Body of pancreas (tissue), 4 donors: ENCODE measurements around the gene SFTPB. TPM values are rescaled to one million over a fixed set of nuclear protein-coding genes. Genes with fewer than 3 reads are reported as not detected.

ENCODE experiments used
- ATAC-seq: fragments of 150-250 bp; one replicate; pipeline ENCODE4 v1.9.1; 2016
- DNase-seq, 4 donors: peaks; one replicate each; pipeline ENCODE4 v3.0.0-alpha.2; 2019
- H3K27ac ChIP-seq, 4 donors: fragments of 200-600 bp; sonication (generic); 1 replicate in 3 of 4; 2 replicates in 1 of 4; pipeline versions ENCODE4 v1.5.1 to v1.6.1; 2016 to 2019; ENCODE audit warnings: mild to moderate bottlenecking in 1 of 4, mixed read lengths in 1 of 4, moderate library complexity in 1 of 4
- H3K27me3 ChIP-seq, 2 donors: fragments of 200-600 bp; sonication (generic); one replicate each; pipeline ENCODE4 v1.6.0; 2016; ENCODE audit warnings: mild to moderate bottlenecking in 1 of 2
- H3K36me3 ChIP-seq, 2 donors: fragments of 200-600 bp; sonication (generic); replicated peaks in 1 of 2; 2 replicates each; pipeline ENCODE4 v1.5.1; 2016; ENCODE audit warnings: low read depth in 2 of 2; ENCODE audit not compliant: insufficient read depth in 1 of 2
- H3K4me1 ChIP-seq: fragments of 200-600 bp; sonication (generic); one replicate; pipeline ENCODE4 v1.6.0; 2016
- H3K4me3 ChIP-seq, 2 donors: fragments of 200-600 bp; sonication (generic); 1 replicate in 1 of 2; 2 replicates in 1 of 2; pipeline ENCODE4 v1.5.1; 2016 to 2019
- H3K9me3 ChIP-seq, 3 donors: fragments of 200-600 bp; sonication (generic); 1 replicate in 2 of 3; 2 replicates in 1 of 3; pipeline ENCODE4 v1.5.1; 2016
- POLR2A ChIP-seq, 3 donors: fragments of 450-650 bp; IDR thresholded peaks; one replicate each; pipeline ENCODE4 v1.6.1; 2016; ENCODE audit warnings: antibody characterized with exemption in 3 of 3, mild to moderate bottlenecking in 2 of 3
- WGBS, 2 donors: methylation state at CpG; one replicate each; pipeline ENCODE4 v1.1.5; 2017; 5-methylcytosine and 5-hydroxymethylcytosine counted together
- intact Hi-C: fragments of 100-400 bp; cut with DNase I; formaldehyde crosslinking; loops from one replicate; pipeline ENCODE4 v1.15.1; 2023
- total RNA-seq, 2 donors: library from RNA; depleted of rRNA; stranded (reverse); fragments of >200 nt; gene quantifications; one replicate each; pipeline ENCODE4 v1.1.0, GENCODE V29; 2016
- TF ChIP-seq, protein P1 (sequence below), 7 experiments: fragments of 450-650 bp in 4 of 7; fragments of 200-600 bp in 3 of 7; sonication (generic) in 3 of 7; IDR thresholded peaks; one replicate each; pipeline ENCODE4 v1.5.1; 2016 to 2019; ENCODE audit warnings: antibody characterized with exemption in 7 of 7

SFTPB gene
- total RNA-seq, 2 donors from 2014 or later, result not detected

DNA sequence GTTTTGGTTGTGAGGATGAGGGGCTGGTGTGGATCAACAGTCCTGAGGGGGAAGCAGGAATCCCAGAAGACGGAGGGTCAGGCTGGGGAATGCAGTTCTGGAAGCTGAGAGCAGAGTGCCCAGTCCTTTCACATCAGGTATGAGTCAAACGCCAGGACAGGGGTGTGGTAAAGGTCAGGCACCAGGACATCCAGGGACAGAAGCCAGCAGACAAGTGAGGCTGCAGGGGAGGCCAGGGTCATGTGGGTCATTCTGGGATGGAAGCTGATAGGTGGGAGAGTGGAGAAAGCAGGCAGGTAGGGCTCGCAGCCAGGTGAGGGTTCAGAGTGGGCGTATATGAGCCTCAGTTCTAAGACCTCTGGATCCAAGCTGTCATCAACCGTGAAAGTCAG is 13.4 kb upstream of the SFTPB start:
- H3K36me3 ChIP-seq, result no peaks in the 10 kb centered on the region
- DNase-seq, result no peak
- H3K27me3 ChIP-seq, result no peaks in the 10 kb centered on the region
- WGBS, 2 donors, result 69 to 71% methylated on average over 5 of the region's 5 CpGs
- no peak for ATAC-seq
- H3K4me1 ChIP-seq, result peaks cover 12% of the 10 kb centered on the region
- no peak overlapping the region for H3K4me3 ChIP-seq
- no peaks in the 10 kb centered on the region for H3K9me3 ChIP-seq
- no peak overlapping the region for H3K27ac ChIP-seq
- no peak for TF ChIP-seq POLR2A (IDR thresholded peaks at IDR 0.05)
- TF ChIP-seq, protein P1, sequence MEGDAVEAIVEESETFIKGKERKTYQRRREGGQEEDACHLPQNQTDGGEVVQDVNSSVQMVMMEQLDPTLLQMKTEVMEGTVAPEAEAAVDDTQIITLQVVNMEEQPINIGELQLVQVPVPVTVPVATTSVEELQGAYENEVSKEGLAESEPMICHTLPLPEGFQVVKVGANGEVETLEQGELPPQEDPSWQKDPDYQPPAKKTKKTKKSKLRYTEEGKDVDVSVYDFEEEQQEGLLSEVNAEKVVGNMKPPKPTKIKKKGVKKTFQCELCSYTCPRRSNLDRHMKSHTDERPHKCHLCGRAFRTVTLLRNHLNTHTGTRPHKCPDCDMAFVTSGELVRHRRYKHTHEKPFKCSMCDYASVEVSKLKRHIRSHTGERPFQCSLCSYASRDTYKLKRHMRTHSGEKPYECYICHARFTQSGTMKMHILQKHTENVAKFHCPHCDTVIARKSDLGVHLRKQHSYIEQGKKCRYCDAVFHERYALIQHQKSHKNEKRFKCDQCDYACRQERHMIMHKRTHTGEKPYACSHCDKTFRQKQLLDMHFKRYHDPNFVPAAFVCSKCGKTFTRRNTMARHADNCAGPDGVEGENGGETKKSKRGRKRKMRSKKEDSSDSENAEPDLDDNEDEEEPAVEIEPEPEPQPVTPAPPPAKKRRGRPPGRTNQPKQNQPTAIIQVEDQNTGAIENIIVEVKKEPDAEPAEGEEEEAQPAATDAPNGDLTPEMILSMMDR (IDR thresholded peaks at IDR 0.05), result no peak
- intact Hi-C loops, result no loop called here

DNA sequence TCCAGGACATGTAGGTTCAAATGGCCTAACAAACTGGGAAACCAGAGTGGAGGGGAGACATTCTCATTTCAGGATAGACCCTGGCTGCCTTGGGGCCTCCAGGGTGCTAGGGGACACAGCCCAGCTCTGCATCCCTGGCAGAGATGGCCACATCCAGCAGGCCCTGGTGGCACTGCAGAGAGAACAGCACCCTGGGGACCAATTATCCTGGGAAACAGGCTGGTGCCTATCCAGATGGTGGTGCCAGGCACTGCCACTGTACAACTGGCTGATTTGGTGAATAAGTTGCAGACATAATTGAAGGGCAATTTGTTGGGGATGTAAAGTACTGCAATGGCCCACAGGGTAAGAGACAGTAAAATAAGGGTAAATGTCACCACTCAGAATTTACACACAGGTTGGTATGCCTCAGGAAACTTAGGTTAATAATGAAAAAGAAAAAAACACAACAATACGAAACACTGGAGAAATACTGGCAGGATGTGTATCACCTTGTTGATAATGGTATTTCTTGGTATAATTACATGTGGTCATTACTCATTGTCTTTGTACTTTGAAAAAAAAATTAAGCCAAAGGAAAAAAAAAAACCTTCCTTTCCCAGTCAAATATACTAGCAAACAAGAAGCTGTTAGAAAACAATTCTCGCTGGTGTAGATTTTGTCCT is 12.8 kb upstream of the SFTPB start:
- no peak for TF ChIP-seq POLR2A (IDR thresholded peaks at IDR 0.05)
- TF ChIP-seq, protein P1 (IDR thresholded peaks at IDR 0.05), result no peak
- Histone ChIP-seq H3K4me1 (peaks cover 12% of the 10 kb centered on the region), H3K27ac (peak overlapping the region in 1 of 4 donors; percentile 43), H3K27me3 (no peaks in the 10 kb centered on the region), H3K9me3 (no peaks in the 10 kb centered on the region), H3K4me3 (no peak overlapping the region), H3K36me3 (no peaks in the 10 kb centered on the region)
- no peak for DNase-seq
- WGBS, 2 donors, result 57 to 66% methylated on average over 2 of the region's 2 CpGs
- intact Hi-C loops, result no loop called here
- ATAC-seq, result no peak

DNA sequence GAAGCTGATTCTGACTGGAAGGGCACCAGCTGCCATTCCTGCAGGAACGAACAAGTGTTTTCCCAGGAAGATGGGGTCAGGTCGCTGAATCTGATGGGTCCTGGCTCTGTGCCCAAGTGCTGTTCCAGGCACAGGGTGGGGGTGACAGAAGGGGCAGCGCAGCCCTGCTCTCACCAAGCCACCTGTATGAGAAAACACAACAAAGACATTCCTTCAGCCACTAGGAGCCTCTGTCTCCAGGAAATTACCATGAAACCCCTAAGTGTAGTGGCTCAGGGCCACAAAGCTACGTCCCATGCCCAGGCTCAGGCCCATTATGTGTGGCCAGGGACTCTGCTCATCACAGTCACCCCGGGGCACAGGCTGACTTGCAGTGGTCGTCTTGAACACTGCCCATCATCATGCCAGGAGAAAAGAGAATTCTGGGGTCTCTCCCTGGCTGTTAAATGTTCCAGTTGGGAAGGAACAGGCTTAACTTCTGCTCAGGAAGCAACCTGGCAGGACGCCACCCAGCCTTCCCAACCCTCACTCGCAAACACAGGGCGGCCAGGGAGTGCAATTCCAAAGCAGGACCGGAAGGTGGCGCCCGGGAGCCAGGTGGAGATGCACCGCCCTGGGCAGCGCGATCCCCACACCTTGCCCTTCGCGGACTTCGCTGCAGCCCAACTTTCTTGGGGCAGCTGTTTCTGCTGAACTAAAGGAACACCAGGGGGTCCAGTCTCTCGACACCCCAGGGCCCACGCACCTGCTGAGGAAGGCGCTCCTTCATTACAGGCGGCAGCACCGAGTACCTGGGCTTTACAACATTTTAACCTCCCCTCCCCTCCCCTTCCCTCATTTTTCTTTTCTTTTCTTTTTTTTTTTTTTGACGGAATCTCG is 11.0 kb upstream of the SFTPB start:
- Histone ChIP-seq H3K4me1 (peaks cover 12% of the 10 kb centered on the region), H3K4me3 (no peak overlapping the region), H3K27me3 (no peaks in the 10 kb centered on the region), H3K9me3 (no peaks in the 10 kb centered on the region), H3K27ac (peak overlapping the region in 2 of 4 donors; percentile 30 to 62), H3K36me3 (no peaks in the 10 kb centered on the region)
- intact Hi-C loops, result no loop called here
- TF ChIP-seq, protein P1 (IDR thresholded peaks at IDR 0.05), result peak; percentile 96 to 99 (median 98)
- peak in 1 of 3 donors; percentile 9 for TF ChIP-seq POLR2A (IDR thresholded peaks at IDR 0.05)
- DNase-seq (peak; percentile 94 to 97 (median 95)), ATAC-seq (peak; percentile 96)
- WGBS, 2 donors, result 3 to 12% methylated on average over 9 to 25 of the region's 25 CpGs

DNA sequence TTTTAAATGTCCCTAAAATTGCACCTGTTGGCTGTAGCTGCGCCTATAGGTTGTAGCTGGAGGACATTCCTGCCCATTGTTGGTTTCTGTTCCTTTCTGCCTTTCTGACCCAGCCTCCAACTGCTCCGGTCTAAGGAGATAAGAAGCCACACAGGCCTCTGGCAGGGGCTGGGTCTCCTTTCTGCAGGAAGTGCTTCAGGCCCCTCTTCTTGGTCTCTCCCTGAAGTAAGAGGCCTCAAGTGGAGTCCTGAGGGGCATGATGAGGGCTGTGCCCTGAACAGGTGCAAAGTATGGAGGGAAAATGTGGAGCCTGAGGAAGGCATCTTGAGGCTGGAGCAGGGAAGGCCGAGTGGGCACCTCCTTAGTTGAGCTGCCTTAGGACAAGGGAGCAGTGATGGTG is 10.4 kb upstream of the SFTPB start:
- H3K4me3 ChIP-seq, result no peak overlapping the region
- no peak for TF ChIP-seq POLR2A (IDR thresholded peaks at IDR 0.05)
- TF ChIP-seq, protein P1 (IDR thresholded peaks at IDR 0.05), result no peak
- no peak for DNase-seq
- H3K36me3 ChIP-seq, result no peaks in the 10 kb centered on the region
- H3K27ac ChIP-seq, result peak overlapping the region in 1 of 4 donors; percentile 62
- ATAC-seq, result no peak
- WGBS, 2 donors, result 52 to 58% methylated on average over 3 of the region's 3 CpGs
- peaks cover 12% of the 10 kb centered on the region for H3K4me1 ChIP-seq
- H3K9me3 ChIP-seq, result no peaks in the 10 kb centered on the region
- no peaks in the 10 kb centered on the region for H3K27me3 ChIP-seq
- intact Hi-C loops, result no loop called here
